Neural crest cell (in vitro differentiated cells): ENCODE results near the gene TM9SF2. TPM values are rescaled to one million over a fixed set of nuclear protein-coding genes. Genes with fewer than 3 reads are reported as not detected.

Experiments used
- DNase-seq: peaks from one replicate; pipeline ENCODE4 v3.0.0; 2021; ENCODE audit warnings: low read depth, mixed read lengths, low spot score
- H3K27ac Mint-ChIP-seq: one replicate; pipeline ENCODE4 v1.8.0; 2021; ENCODE audit warnings: mild to moderate bottlenecking, mixed read lengths; ENCODE audit not compliant: unreplicated experiment
- H3K27me3 Mint-ChIP-seq: 2 replicates; pipeline ENCODE4 v1.8.0; 2021; ENCODE audit warnings: low read depth, mild to moderate bottlenecking, mixed read lengths
- H3K36me3 Mint-ChIP-seq: 2 replicates; pipeline ENCODE4 v1.8.0; 2021; ENCODE audit warnings: low read depth, mild to moderate bottlenecking, mixed read lengths
- H3K4me1 Mint-ChIP-seq: 2 replicates; pipeline ENCODE4 v1.8.0; 2021; ENCODE audit warnings: mixed read lengths
- H3K4me3 Mint-ChIP-seq: one replicate; pipeline ENCODE4 v1.8.0; 2021; ENCODE audit warnings: mild to moderate bottlenecking, mixed read lengths
- H3K9me3 Mint-ChIP-seq: 2 replicates; pipeline ENCODE4 v1.8.0; 2021; ENCODE audit warnings: mixed read lengths
- total RNA-seq: library from RNA; stranded (reverse); gene quantifications from 2 replicates; pipeline ENCODE4 v1.2.1, GENCODE V29; 2021
- TF ChIP-seq, protein P1 (sequence below): fragments of 200-600 bp; sonication (generic); conservative IDR thresholded peaks from 2 replicates; pipeline ENCODE4 v1.5.0; 2021; ENCODE audit warnings: antibody characterized with exemption, mild to moderate bottlenecking

TM9SF2 gene
- total RNA-seq, 1 donor from 2014 or later, result 68.8 TPM

DNA sequence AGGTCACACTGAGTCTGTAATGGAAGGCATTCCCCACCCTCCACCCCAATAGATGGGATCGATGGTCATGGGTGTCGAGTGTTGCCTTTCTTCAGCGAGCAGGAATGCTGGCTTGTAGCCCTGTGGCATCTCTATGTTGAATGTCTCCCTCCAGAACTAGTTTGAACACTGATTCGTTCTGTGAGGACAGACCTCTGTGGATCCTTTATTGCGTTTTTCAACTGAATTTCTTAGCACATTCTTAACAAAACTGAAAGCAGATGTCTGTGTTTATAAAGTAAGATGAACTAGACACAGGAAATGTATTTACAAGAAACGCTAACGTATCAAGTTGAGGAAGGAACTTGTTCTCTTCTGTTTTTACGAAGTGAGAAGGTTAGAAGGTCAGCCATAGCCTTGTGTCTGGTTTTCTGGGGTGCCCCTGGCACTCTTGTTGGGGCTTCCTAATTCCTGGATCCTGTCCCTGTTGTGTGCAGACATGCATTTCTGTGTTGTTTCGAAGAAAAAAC, 36.8 kb upstream of the TM9SF2 start:
- no peak overlapping the region for H3K4me3 Mint-ChIP-seq
- H3K27me3 Mint-ChIP-seq, result peaks cover 6% of the 10 kb centered on the region
- no peak overlapping the region for H3K27ac Mint-ChIP-seq
- no peaks in the 10 kb centered on the region for H3K36me3 Mint-ChIP-seq
- peaks cover 7% of the 10 kb centered on the region for H3K4me1 Mint-ChIP-seq
- peaks cover 3% of the 10 kb centered on the region for H3K9me3 Mint-ChIP-seq
- TF ChIP-seq, protein P1, sequence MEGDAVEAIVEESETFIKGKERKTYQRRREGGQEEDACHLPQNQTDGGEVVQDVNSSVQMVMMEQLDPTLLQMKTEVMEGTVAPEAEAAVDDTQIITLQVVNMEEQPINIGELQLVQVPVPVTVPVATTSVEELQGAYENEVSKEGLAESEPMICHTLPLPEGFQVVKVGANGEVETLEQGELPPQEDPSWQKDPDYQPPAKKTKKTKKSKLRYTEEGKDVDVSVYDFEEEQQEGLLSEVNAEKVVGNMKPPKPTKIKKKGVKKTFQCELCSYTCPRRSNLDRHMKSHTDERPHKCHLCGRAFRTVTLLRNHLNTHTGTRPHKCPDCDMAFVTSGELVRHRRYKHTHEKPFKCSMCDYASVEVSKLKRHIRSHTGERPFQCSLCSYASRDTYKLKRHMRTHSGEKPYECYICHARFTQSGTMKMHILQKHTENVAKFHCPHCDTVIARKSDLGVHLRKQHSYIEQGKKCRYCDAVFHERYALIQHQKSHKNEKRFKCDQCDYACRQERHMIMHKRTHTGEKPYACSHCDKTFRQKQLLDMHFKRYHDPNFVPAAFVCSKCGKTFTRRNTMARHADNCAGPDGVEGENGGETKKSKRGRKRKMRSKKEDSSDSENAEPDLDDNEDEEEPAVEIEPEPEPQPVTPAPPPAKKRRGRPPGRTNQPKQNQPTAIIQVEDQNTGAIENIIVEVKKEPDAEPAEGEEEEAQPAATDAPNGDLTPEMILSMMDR, result no peak
- no peak for DNase-seq

GRCh38 chr13:99465454-99465853, 35.8 kb upstream of the TM9SF2 start:
- H3K36me3 Mint-ChIP-seq, result no peaks in the 10 kb centered on the region
- H3K4me1 Mint-ChIP-seq, result peaks cover 7% of the 10 kb centered on the region
- no peak overlapping the region for H3K4me3 Mint-ChIP-seq
- H3K27me3 Mint-ChIP-seq, result peaks cover 8% of the 10 kb centered on the region
- no peak for DNase-seq
- TF ChIP-seq, protein P1, result no peak
- H3K27ac Mint-ChIP-seq, result no peak overlapping the region
- H3K9me3 Mint-ChIP-seq, result peaks cover 3% of the 10 kb centered on the region

GRCh38 chr13:99467764-99468163, 33.5 kb upstream of the TM9SF2 start:
- Mint-ChIP-seq H3K9me3 (peaks cover 3% of the 10 kb centered on the region), H3K4me1 (peaks cover 7% of the 10 kb centered on the region), H3K4me3 (no peak overlapping the region), H3K36me3 (no peaks in the 10 kb centered on the region), H3K27ac (no peak overlapping the region), H3K27me3 (peaks cover 21% of the 10 kb centered on the region)
- TF ChIP-seq, protein P1, result no peak
- no peak for DNase-seq

- Mint-ChIP-seq H3K27ac (peak overlapping the region; percentile 48), H3K27me3 (peaks cover 21% of the 10 kb centered on the region), H3K4me1 (peaks cover 7% of the 10 kb centered on the region), H3K4me3 (no peak overlapping the region), H3K9me3 (peaks cover 3% of the 10 kb centered on the region), H3K36me3 (no peaks in the 10 kb centered on the region)
- TF ChIP-seq, protein P1, result no peak
- no peak for DNase-seq
Measured at GRCh38 chr13:99469041-99469440, 32.2 kb upstream of the TM9SF2 start.

- TF ChIP-seq, protein P1, result no peak
- H3K27me3 Mint-ChIP-seq, result peaks cover 21% of the 10 kb centered on the region
- DNase-seq, result no peak
- H3K27ac Mint-ChIP-seq, result no peak overlapping the region
- peaks cover 7% of the 10 kb centered on the region for H3K4me1 Mint-ChIP-seq
- H3K9me3 Mint-ChIP-seq, result peaks cover 6% of the 10 kb centered on the region
- H3K36me3 Mint-ChIP-seq, result no peaks in the 10 kb centered on the region
- H3K4me3 Mint-ChIP-seq, result no peak overlapping the region
Measured at GRCh38 chr13:99470027-99470426, 31.2 kb upstream of the TM9SF2 start.
